Tibial nerve (tissue), 4 donors: Measurements from ENCODE around the gene SIAE. TPM values are rescaled to one million over a fixed set of nuclear protein-coding genes. Genes with fewer than 3 reads are reported as not detected.

Experiments
- DNase-seq, 2 donors: peaks; one replicate each; pipeline ENCODE4 v3.0.0-alpha.2; 2019; ENCODE audit warnings: low spot score in 2 of 2
- H3K27ac ChIP-seq, 4 donors: fragments of 200-600 bp; sonication (generic) in 3 of 4; one replicate each; pipeline ENCODE4 v1.5.1; 2017 to 2019; ENCODE audit warnings: mild to moderate bottlenecking in 1 of 4
- H3K27me3 ChIP-seq, 2 donors: fragments of 200-600 bp; sonication (generic) in 1 of 2; one replicate each; pipeline versions ENCODE4 v1.5.1 to v1.6.0; 2017 to 2019
- H3K36me3 ChIP-seq, 3 donors: fragments of 200-600 bp; sonication (generic); one replicate each; pipeline ENCODE4 v1.5.1; 2018 to 2019
- H3K4me1 ChIP-seq, 4 donors: fragments of 200-600 bp; sonication (generic) in 3 of 4; one replicate each; pipeline ENCODE4 v1.5.1; 2017 to 2019
- H3K4me3 ChIP-seq, 4 donors: fragments of 200-600 bp; sonication (generic) in 3 of 4; one replicate each; pipeline ENCODE4 v1.5.1; 2017 to 2019; ENCODE audit warnings: mild to moderate bottlenecking in 1 of 4, moderate library complexity in 1 of 4
- H3K9me3 ChIP-seq, 4 donors: fragments of 200-600 bp; sonication (generic) in 3 of 4; one replicate each; pipeline ENCODE4 v1.5.1; 2017 to 2019
- CTCF ChIP-seq, 5 experiments: fragments of 200-600 bp in 3 of 5; fragments of 450-650 bp in 2 of 5; sonication (generic) in 3 of 5; IDR thresholded peaks; one replicate each; pipeline ENCODE4 v1.5.1; 2016 to 2019; ENCODE audit warnings: antibody characterized with exemption in 5 of 5, mild to moderate bottlenecking in 3 of 5, moderate library complexity in 2 of 5
- EP300 ChIP-seq, 2 donors: sonication (generic); formaldehyde crosslinking; IDR thresholded peaks; one replicate each; pipeline ENCODE4 v1.6.1; 2017; ENCODE audit warnings: antibody characterized with exemption in 2 of 2, mild to moderate bottlenecking in 1 of 2
- POLR2A ChIP-seq, 2 donors: fragments of 450-650 bp; IDR thresholded peaks; one replicate each; pipeline ENCODE4 v1.6.1; 2017; ENCODE audit warnings: antibody characterized with exemption in 2 of 2, mild to moderate bottlenecking in 2 of 2, moderate library complexity in 2 of 2
- WGBS, 2 donors: methylation state at CpG; one replicate each; pipeline ENCODE4 v1.1.5; 2018; 5-methylcytosine and 5-hydroxymethylcytosine counted together
- total RNA-seq, 4 donors: library from RNA; depleted of rRNA; stranded (reverse); fragments of >200 nt; gene quantifications; one replicate each; pipeline ENCODE4 v1.1.0, GENCODE V29; 2016

SIAE gene
- total RNA-seq, 4 donors from 2014 or later, result 6.5 to 20.0 (median 8.2) TPM

- Histone ChIP-seq H3K4me1 (peaks cover 0 to 20% (median 0%) of the 10 kb centered on the region in 4 donors), H3K36me3 (peaks cover 0 to 90% (median 20%) of the 10 kb centered on the region in 3 donors), H3K4me3 (no peak overlapping the region), H3K27me3 (no peaks in the 10 kb centered on the region), H3K9me3 (no peaks in the 10 kb centered on the region), H3K27ac (no peak overlapping the region)
- no peak for DNase-seq
- WGBS, 2 donors, result 87% methylated on average over 4 of the region's 4 CpGs
- TF ChIP-seq CTCF (IDR thresholded peaks at IDR 0.05) (no peak), EP300 (IDR thresholded peaks at IDR 0.05) (no peak), POLR2A (IDR thresholded peaks at IDR 0.05) (no peak)
These were observed 43.6 kb downstream of the SIAE start for GRCh38 chr11:124629961-124630360.

GRCh38 chr11:124627546-124627945, 46.0 kb downstream of the SIAE start:
- TF ChIP-seq CTCF (IDR thresholded peaks at IDR 0.05) (no peak), EP300 (IDR thresholded peaks at IDR 0.05) (no peak), POLR2A (IDR thresholded peaks at IDR 0.05) (no peak)
- Histone ChIP-seq H3K27ac (no peak overlapping the region), H3K36me3 (peaks cover 0 to 67% (median 15%) of the 10 kb centered on the region in 3 donors), H3K9me3 (no peaks in the 10 kb centered on the region), H3K4me3 (no peak overlapping the region), H3K27me3 (no peaks in the 10 kb centered on the region), H3K4me1 (peaks cover 0 to 37% (median 10%) of the 10 kb centered on the region in 4 donors)
- WGBS, 2 donors, result 86 to 92% methylated on average over 5 of the region's 5 CpGs
- DNase-seq, result no peak

GRCh38 chr11:124625504-124626168, 47.9 kb downstream of the SIAE start:
- Histone ChIP-seq H3K4me3 (no peak overlapping the region), H3K27me3 (no peaks in the 10 kb centered on the region), H3K36me3 (peaks cover 0 to 48% (median 8%) of the 10 kb centered on the region in 3 donors), H3K27ac (no peak overlapping the region), H3K9me3 (no peaks in the 10 kb centered on the region), H3K4me1 (peaks cover 0 to 43% (median 13%) of the 10 kb centered on the region in 4 donors)
- TF ChIP-seq POLR2A (IDR thresholded peaks at IDR 0.05) (no peak), EP300 (IDR thresholded peaks at IDR 0.05) (no peak), CTCF (IDR thresholded peaks at IDR 0.05) (no peak)
- DNase-seq, result no peak
- WGBS, 2 donors, result 94% methylated on average over 3 of the region's 3 CpGs

GRCh38 chr11:124623861-124624525, 49.5 kb downstream of the SIAE start:
- no peak overlapping the region for H3K27ac ChIP-seq
- H3K27me3 ChIP-seq, result no peaks in the 10 kb centered on the region
- H3K4me1 ChIP-seq, result peaks cover 0 to 43% (median 13%) of the 10 kb centered on the region in 4 donors
- 44 to 66% methylated on average over 4 of the region's 4 CpGs for WGBS, 2 donors
- peak overlapping the region in 3 of 4 donors; percentile 88 to 91 (median 88) for H3K4me3 ChIP-seq
- no peak for DNase-seq
- no peaks in the 10 kb centered on the region for H3K9me3 ChIP-seq
- peaks cover 0 to 37% (median 8%) of the 10 kb centered on the region in 3 donors for H3K36me3 ChIP-seq
- TF ChIP-seq EP300 (IDR thresholded peaks at IDR 0.05), result no peak
- TF ChIP-seq POLR2A (IDR thresholded peaks at IDR 0.05), result no peak
- no peak for TF ChIP-seq CTCF (IDR thresholded peaks at IDR 0.05)
